Measurements from ENCODE around the gene RBBP8.

RBBP8 gene

GRCh38 chr18:23066060-23066459 is 132.9 kb downstream of the RBBP8 start:
- DNase-seq = no peak

GRCh38 chr18:23066504-23067039 is 133.4 kb downstream of the RBBP8 start:
- DNase-seq = no peak

GRCh38 chr18:23067236-23067635 is 134.1 kb downstream of the RBBP8 start:
- no peak for DNase-seq

- no peak for DNase-seq
Observed at GRCh38 chr18:23068011-23068410, 134.9 kb downstream of the RBBP8 start.

GRCh38 chr18:23068570-23069310 is 135.6 kb downstream of the RBBP8 start:
- no peak for DNase-seq

GRCh38 chr18:23069481-23069880 is 136.4 kb downstream of the RBBP8 start:
- DNase-seq = peak; percentile 55

- no peak for DNase-seq
Observed at GRCh38 chr18:23069898-23070297, 136.8 kb downstream of the RBBP8 start.

- peak; percentile 92 for DNase-seq
Observed at GRCh38 chr18:23071285-23071684, 138.2 kb downstream of the RBBP8 start.

GRCh38 chr18:23072079-23072478 is 139.0 kb downstream of the RBBP8 start:
- DNase-seq = no peak

- DNase-seq = no peak
Observed at GRCh38 chr18:23073996-23074606, 141.0 kb downstream of the RBBP8 start.

Measured in central memory CD4-positive, alpha-beta T cell (primary cell).